HepG2 (cell line): ENCODE data around the gene SH2D3A. TPM values are rescaled to one million over a fixed set of nuclear protein-coding genes. Genes with fewer than 3 reads are reported as not detected.

Source experiments
- ERF ChIP-seq: IDR thresholded peaks from 2 replicates; pipeline ENCODE4 v1.6.1; 2018; ENCODE audit warnings: missing biosample characterization, missing genetic modification reagents
- FOSL2 ChIP-seq: sonication (generic); formaldehyde crosslinking; IDR thresholded peaks from 2 replicates; pipeline ENCODE4 v1.4.0; 2020; ENCODE audit warnings: missing genetic modification reagents
- HOXA5 ChIP-seq: sonication (generic); formaldehyde crosslinking; IDR thresholded peaks from 2 replicates; pipeline ENCODE4 v1.4.0; 2020; ENCODE audit warnings: missing genetic modification reagents
- IKZF5 ChIP-seq: IDR thresholded peaks from 2 replicates; pipeline ENCODE4 v1.6.1; 2018; ENCODE audit warnings: missing genetic modification reagents, mild to moderate bottlenecking, missing compliant biosample characterization
- JUN ChIP-seq: sonication (generic); formaldehyde crosslinking; IDR thresholded peaks from 2 replicates; pipeline ENCODE4 v1.4.0; 2020; ENCODE audit warnings: mild to moderate bottlenecking, missing genetic modification reagents
- JUND ChIP-seq: sonication (generic); formaldehyde crosslinking; IDR thresholded peaks from 2 replicates; pipeline ENCODE4 v1.8.0; 2022; ENCODE audit warnings: mild to moderate bottlenecking, missing genetic modification reagents
- SRSF4 ChIP-seq: fragments of 200-400 bp; formaldehyde crosslinking; IDR thresholded peaks from one replicate; pipeline ENCODE4 v1.6.1; 2018; ENCODE audit warnings: mild to moderate bottlenecking, low read depth, low read length, moderate library complexity; ENCODE audit not compliant: poor library complexity, severe bottlenecking
- TEAD3 ChIP-seq: optimal IDR thresholded peaks from 2 replicates; pipeline ENCODE3; 2016; ENCODE audit warnings: borderline replicate concordance
- THAP11 ChIP-seq: IDR thresholded peaks from 2 replicates; pipeline ENCODE4 v1.6.1; 2016; ENCODE audit warnings: missing biosample characterization, missing genetic modification reagents
- ZNF121 ChIP-seq: sonication (generic); formaldehyde crosslinking; IDR thresholded peaks from 2 replicates; pipeline ENCODE4 v1.5.0; 2020; ENCODE audit warnings: mild to moderate bottlenecking, missing genetic modification reagents
- ZNF446 ChIP-seq: sonication (generic); formaldehyde crosslinking; IDR thresholded peaks from 2 replicates; pipeline ENCODE4 v1.5.0; 2020; ENCODE audit warnings: mild to moderate bottlenecking, missing genetic modification reagents
- ZNF512 ChIP-seq: sonication (generic); formaldehyde crosslinking; IDR thresholded peaks from 2 replicates; pipeline ENCODE4 v1.4.0; 2020; ENCODE audit warnings: mild to moderate bottlenecking, missing genetic modification reagents
- ZNF512B ChIP-seq: sonication (generic); formaldehyde crosslinking; IDR thresholded peaks from 2 replicates; pipeline ENCODE4 v1.5.1; 2020; ENCODE audit warnings: missing genetic modification reagents, mild to moderate bottlenecking, borderline replicate concordance
- ZNF574 ChIP-seq: sonication (generic); formaldehyde crosslinking; IDR thresholded peaks from 2 replicates; pipeline ENCODE4 v1.4.0; 2020; ENCODE audit warnings: missing genetic modification reagents
- ZNF589 ChIP-seq: sonication (generic); formaldehyde crosslinking; conservative IDR thresholded peaks from 2 replicates; pipeline ENCODE4 v1.8.0; 2022; ENCODE audit warnings: mild to moderate bottlenecking, moderate library complexity, missing genetic modification reagents
- ZNF720 ChIP-seq: sonication (generic); formaldehyde crosslinking; IDR thresholded peaks from 2 replicates; pipeline ENCODE4 v1.4.0; 2020; ENCODE audit warnings: missing genetic modification reagents
- ZSCAN30 ChIP-seq: sonication (generic); formaldehyde crosslinking; IDR thresholded peaks from 2 replicates; pipeline ENCODE4 v1.5.0; 2020; ENCODE audit warnings: mild to moderate bottlenecking, missing genetic modification reagents
- polyA plus RNA-seq, 8 experiments: library from polyadenylated mRNA; depleted of rRNA in 3 of 8; stranded (reverse) in 7 of 8; unstranded in 1 of 8; fragments of >200 nt; fragmentation: Illumina TruSeq in 4 of 8; extraction: Trizol in 4 of 8; gene quantifications; 2 replicates each; pipeline versions ENCODE4 v1.2.1 to v1.2.3, GENCODE V29; 2011 to 2016; ENCODE audit warnings: low read depth in 4 of 8, missing spikeins in 1 of 8, mixed read lengths in 1 of 8; ENCODE audit not compliant: insufficient read depth in 1 of 8
- total RNA-seq, 5 experiments: library from RNA; depleted of rRNA; stranded (reverse); fragments of >200 nt; fragmentation: Illumina TruSeq; extraction: Trizol; gene quantifications; 2 replicates each; pipeline ENCODE4 v1.2.3, GENCODE V29; 2016; ENCODE audit warnings: low read depth in 1 of 5

SH2D3A gene
- total and polyA plus RNA-seq, 2 of the 13 experiments (the other 11 are each of a cell fraction or from before 2014, with no cell fraction given): 1.0 to 2.2 TPM

- TF ChIP-seq ZNF720 (no peak), ZSCAN30 (CRISPR knock-in tag) (no peak), ZNF574 (peak; percentile 52), THAP11 (CRISPR knock-in tag) (peak; percentile 36; the same call in 1 of the 2 replicates), SRSF4 (no peak), ERF (CRISPR knock-in tag) (no peak; the same call in 1 of the 2 replicates), IKZF5 (CRISPR knock-in tag) (peak; percentile 16; the same call in 1 of the 2 replicates), ZNF446 (peak; percentile 38; the same call in 1 of the 2 replicates), ZNF121 (peak; percentile 24; the same call in 1 of the 2 replicates), ZNF512B (CRISPR knock-in tag) (no peak; the same call in 1 of the 2 replicates), JUND (CRISPR knock-in tag) (no peak), FOSL2 (CRISPR knock-in tag) (peak; percentile 59), ZNF512 (CRISPR knock-in tag) (no peak), HOXA5 (CRISPR knock-in tag) (no peak; the same call in 1 of the 2 replicates), JUN (no peak), ZNF589 (CRISPR knock-in tag) (no peak), TEAD3 (CRISPR knock-in tag) (no peak)
These were observed 14.7 kb downstream of the SH2D3A start (continued) for GRCh38 chr19:6752256-6753177.
